GM19372 (cell line): Measurements from ENCODE around the gene CFAP92.

Experiments
- ATAC-seq: cut with Tn5 transposase; IDR thresholded peaks from one replicate; pipeline ENCODE4 v1.9.1; 2021; ENCODE audit warnings: mild to moderate bottlenecking, low read depth, moderate library complexity; ENCODE audit not compliant: unreplicated experiment

The CFAP92 gene

GRCh38 chr3:128993461-128994172 is at the start of gene CFAP92:
TSS of gene CFAP92 (minus strand) at chr3:128994076. CDS start at chr3:128993304, 772 bp downstream.
- ATAC-seq: peak; percentile 94

GRCh38 chr3:129040579-129041300 is 46.9 kb upstream of the CFAP92 start:
- no peak for ATAC-seq

- ATAC-seq: no peak
These were observed 46.1 kb upstream of the CFAP92 start for GRCh38 chr3:129040039-129040336.

GRCh38 chr3:129039271-129040038 is 45.6 kb upstream of the CFAP92 start:
- ATAC-seq: no peak

GRCh38 chr3:129038121-129038855 is 44.4 kb upstream of the CFAP92 start:
- ATAC-seq: no peak

GRCh38 chr3:129037093-129037419 is 43.2 kb upstream of the CFAP92 start:
- ATAC-seq: no peak

- no peak for ATAC-seq
These were observed 42.6 kb upstream of the CFAP92 start for GRCh38 chr3:129036222-129037092.

GRCh38 chr3:129035360-129036221 is 41.7 kb upstream of the CFAP92 start:
- ATAC-seq: no peak

- ATAC-seq: no peak
These were observed 40.8 kb upstream of the CFAP92 start for GRCh38 chr3:129034642-129035041.

GRCh38 chr3:129033633-129034321 is 39.9 kb upstream of the CFAP92 start:
- ATAC-seq: no peak

- no peak for ATAC-seq
These were observed 39.3 kb upstream of the CFAP92 start for GRCh38 chr3:129033151-129033550.

- ATAC-seq: no peak
These were observed 38.8 kb upstream of the CFAP92 start for GRCh38 chr3:129032716-129033115.

GRCh38 chr3:129031476-129032215 is 37.8 kb upstream of the CFAP92 start:
- ATAC-seq: no peak

GRCh38 chr3:129030611-129031010 is 36.7 kb upstream of the CFAP92 start:
- no peak for ATAC-seq

GRCh38 chr3:129028866-129029265 is 35.0 kb upstream of the CFAP92 start:
- ATAC-seq: no peak

- no peak for ATAC-seq
These were observed 33.6 kb upstream of the CFAP92 start for GRCh38 chr3:129027544-129027880.

- ATAC-seq: peak; percentile 99
These were observed 33.1 kb upstream of the CFAP92 start for GRCh38 chr3:129026728-129027543.
